HG03469 (cell line): Measurements from ENCODE around the gene NRSN2.
"Not testable (repeated sequence)": the region's sequence is repeated elsewhere in the genome, so short reads cannot be mapped to it uniquely, and the experiment has no call there.

Experiments
- ATAC-seq: cut with Tn5 transposase; IDR thresholded peaks from one replicate; pipeline ENCODE4 v1.9.1; 2021; ENCODE audit warnings: mild to moderate bottlenecking, moderate library complexity, moderate number of reproducible peaks; ENCODE audit not compliant: unreplicated experiment

NRSN2 gene

GRCh38 chr20:353166-353565 lies 6.3 kb downstream of the NRSN2 start:
- no peak for ATAC-seq

GRCh38 chr20:354298-354977 lies 7.5 kb downstream of the NRSN2 start:
- ATAC-seq = no peak

- not testable (repeated sequence) for ATAC-seq
Observed at GRCh38 chr20:356154-356553, 9.2 kb downstream of the NRSN2 start.

GRCh38 chr20:356745-357144 lies 9.8 kb downstream of the NRSN2 start:
- no peak for ATAC-seq

- no peak for ATAC-seq
Observed at GRCh38 chr20:358891-359555, 12.1 kb downstream of the NRSN2 start.

GRCh38 chr20:361561-361960 lies 14.7 kb downstream of the NRSN2 start:
- no peak for ATAC-seq

GRCh38 chr20:362271-363254 lies 15.7 kb downstream of the NRSN2 start:
- no peak for ATAC-seq

- ATAC-seq = no peak
Observed at GRCh38 chr20:363319-364078, 16.6 kb downstream of the NRSN2 start.

GRCh38 chr20:364905-365794 lies 18.2 kb downstream of the NRSN2 start:
- no peak for ATAC-seq

- ATAC-seq = no peak
Observed at GRCh38 chr20:366041-366718, 19.3 kb downstream of the NRSN2 start.

GRCh38 chr20:366719-367485 lies 20.0 kb downstream of the NRSN2 start:
- ATAC-seq = no peak

- no peak for ATAC-seq
Observed at GRCh38 chr20:367486-367887, 20.6 kb downstream of the NRSN2 start.

GRCh38 chr20:368915-369314 lies 22.0 kb downstream of the NRSN2 start:
- ATAC-seq = no peak

- no peak for ATAC-seq
Observed at GRCh38 chr20:370151-370600, 23.3 kb downstream of the NRSN2 start.

GRCh38 chr20:370977-371754 lies 24.3 kb downstream of the NRSN2 start:
- ATAC-seq = no peak

- ATAC-seq = no peak
Observed at GRCh38 chr20:371755-372542, 25.0 kb downstream of the NRSN2 start.
